Gastroesophageal sphincter (tissue), 3 donors: ENCODE measurements around the gene OGDH.

Source experiments
- POLR2A ChIP-seq, 2 donors: fragments of 450-650 bp; IDR thresholded peaks; one replicate each; pipeline ENCODE4 v1.6.1; 2017; ENCODE audit warnings: antibody characterized with exemption in 2 of 2, mild to moderate bottlenecking in 2 of 2, moderate library complexity in 1 of 2
- POLR2AphosphoS5 ChIP-seq: sonication (generic); formaldehyde crosslinking; IDR thresholded peaks from one replicate; pipeline ENCODE4 v1.6.1; 2017; ENCODE audit warnings: antibody characterized with exemption
- TF ChIP-seq, protein P1 (sequence below), 4 experiments: fragments of 200-600 bp in 2 of 4; fragments of 450-650 bp in 2 of 4; sonication (generic) in 1 of 4; IDR thresholded peaks; one replicate each; pipeline ENCODE4 v1.5.1; 2017 to 2019; ENCODE audit warnings: antibody characterized with exemption in 4 of 4, mild to moderate bottlenecking in 2 of 4, moderate library complexity in 2 of 4

DNA sequence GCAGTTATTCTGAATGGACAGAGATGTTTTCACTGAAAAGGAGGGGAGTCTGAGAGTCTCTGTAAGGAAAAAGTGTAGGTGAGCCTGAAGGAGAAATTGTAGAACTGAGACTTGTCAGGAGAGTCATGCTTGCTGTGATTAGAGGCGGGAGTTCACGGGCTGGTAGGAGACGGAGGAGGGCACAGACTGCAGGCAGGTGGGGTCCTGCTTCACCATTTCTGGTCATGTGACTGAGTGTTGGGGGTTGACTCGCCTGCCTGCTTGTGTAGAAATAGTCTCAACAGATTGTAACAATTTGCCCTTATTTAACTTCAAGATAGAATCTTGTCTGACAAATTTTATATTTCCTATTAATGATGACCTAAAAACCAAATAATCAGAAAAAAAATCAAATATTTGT is 70.3 kb downstream of the OGDH start:
- TF ChIP-seq, protein P1, sequence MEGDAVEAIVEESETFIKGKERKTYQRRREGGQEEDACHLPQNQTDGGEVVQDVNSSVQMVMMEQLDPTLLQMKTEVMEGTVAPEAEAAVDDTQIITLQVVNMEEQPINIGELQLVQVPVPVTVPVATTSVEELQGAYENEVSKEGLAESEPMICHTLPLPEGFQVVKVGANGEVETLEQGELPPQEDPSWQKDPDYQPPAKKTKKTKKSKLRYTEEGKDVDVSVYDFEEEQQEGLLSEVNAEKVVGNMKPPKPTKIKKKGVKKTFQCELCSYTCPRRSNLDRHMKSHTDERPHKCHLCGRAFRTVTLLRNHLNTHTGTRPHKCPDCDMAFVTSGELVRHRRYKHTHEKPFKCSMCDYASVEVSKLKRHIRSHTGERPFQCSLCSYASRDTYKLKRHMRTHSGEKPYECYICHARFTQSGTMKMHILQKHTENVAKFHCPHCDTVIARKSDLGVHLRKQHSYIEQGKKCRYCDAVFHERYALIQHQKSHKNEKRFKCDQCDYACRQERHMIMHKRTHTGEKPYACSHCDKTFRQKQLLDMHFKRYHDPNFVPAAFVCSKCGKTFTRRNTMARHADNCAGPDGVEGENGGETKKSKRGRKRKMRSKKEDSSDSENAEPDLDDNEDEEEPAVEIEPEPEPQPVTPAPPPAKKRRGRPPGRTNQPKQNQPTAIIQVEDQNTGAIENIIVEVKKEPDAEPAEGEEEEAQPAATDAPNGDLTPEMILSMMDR (IDR thresholded peaks at IDR 0.05): no peak
- TF ChIP-seq POLR2A (IDR thresholded peaks at IDR 0.05) (no peak), POLR2AphosphoS5 (no peak)
